Measurements from ENCODE around the gene TAMALIN. TPM values are rescaled to one million over a fixed set of nuclear protein-coding genes. Genes with fewer than 3 reads are reported as not detected.

TAMALIN gene
- total RNA-seq, 2 experiments from 2014 or later, result 13.8 to 14.5 TPM

- ChIA-PET POLR2A (interaction anchor here (0.6 kb wide), 2 partner anchors 13 to 236 kb away, joined by 3 to 4 read pairs; no protein-coding TSS in a partner anchor), CTCF (interaction anchor here (0.5 to 1.6 kb wide), 4 partner anchors 11 to 31 kb away, joined by 3 to 5 read pairs (median 4); no protein-coding TSS in a partner anchor)
Observed at GRCh38 chr12:52055731-52056711, 49.3 kb downstream of the TAMALIN start.

GRCh38 chr12:52056801-52057637 is 50.3 kb downstream of the TAMALIN start:
- ChIA-PET POLR2A (interaction anchor here (0.6 kb wide), 1 partner anchor 12 kb away, joined by 4 read pairs; no protein-coding TSS in a partner anchor), CTCF (interaction anchor here (1.2 to 1.6 kb wide), 3 partner anchors 12 to 32 kb away, joined by 3 to 5 read pairs (median 4); no protein-coding TSS in a partner anchor)

- ChIA-PET CTCF (interaction anchor here (1.2 to 1.4 kb wide), 3 partner anchors 10 to 32 kb away, joined by 3 to 7 read pairs (median 5); no protein-coding TSS in a partner anchor), POLR2A (interaction anchor here (1.1 kb wide), 1 partner anchor 12 kb away, joined by 3 read pairs; the partner anchor contains the start of gene ATG101)
Observed at GRCh38 chr12:52057638-52058576, 51.2 kb downstream of the TAMALIN start.

- ChIA-PET CTCF (interaction anchor here (1.3 to 1.4 kb wide), 3 partner anchors 9 to 35 kb away, joined by 3 to 7 read pairs (median 3); no protein-coding TSS in a partner anchor), POLR2A (interaction anchor here (1.1 kb wide), 1 partner anchor 11 kb away, joined by 3 read pairs; the partner anchor contains the start of gene ATG101)
Observed at GRCh38 chr12:52058631-52059361, 52.0 kb downstream of the TAMALIN start.

GRCh38 chr12:52059582-52060497 is 53.1 kb downstream of the TAMALIN start:
- ChIA-PET POLR2A (interaction anchor here (0.7 kb wide), 1 partner anchor 9 kb away, joined by 3 read pairs; no protein-coding TSS in a partner anchor), CTCF (interaction anchor here (1.3 to 2.7 kb wide), 4 partner anchors 8 to 36 kb away, joined by 3 to 10 read pairs (median 5); partner anchors contain the start of gene ATG101)

GRCh38 chr12:52060498-52061177 is 53.9 kb downstream of the TAMALIN start:
- POLR2A ChIA-PET, result interaction anchor here (1.0 kb wide), 1 partner anchor 9 kb away, joined by 3 read pairs; the partner anchor contains the start of gene NR4A1
- CTCF ChIA-PET, result interaction anchor here (2.7 to 23.1 kb wide), 2 partner anchors 10 to 34 kb away, joined by 10 to 392 read pairs; partner anchors contain the start of gene ATG101

GRCh38 chr12:52061470-52062166 is 54.9 kb downstream of the TAMALIN start:
- CTCF ChIA-PET, result interaction anchor here (1.0 to 23.1 kb wide), 4 partner anchors 9 to 61 kb away, joined by 3 to 392 read pairs (median 6); partner anchors contain the start of genes ATG101 and NR4A1
- POLR2A ChIA-PET, result interaction anchor here (1.0 kb wide), 1 partner anchor 10 kb away, joined by 3 read pairs; the partner anchor contains the start of gene NR4A1

- ChIA-PET POLR2A (no interaction called here), CTCF (interaction anchor here (0.6 to 23.1 kb wide), 4 partner anchors 11 to 60 kb away, joined by 3 to 392 read pairs (median 3); partner anchors contain the start of gene NR4A1)
Observed at GRCh38 chr12:52062167-52063081, 55.7 kb downstream of the TAMALIN start.

- CTCF ChIA-PET, result interaction anchor here (0.6 to 23.1 kb wide), 5 partner anchors 11 to 59 kb away, joined by 3 to 392 read pairs (median 3); partner anchors contain the start of gene NR4A1
- POLR2A ChIA-PET, result interaction anchor here (0.6 kb wide), 1 partner anchor 11 kb away, joined by 5 read pairs; no protein-coding TSS in a partner anchor
Observed at GRCh38 chr12:52063082-52063924, 56.6 kb downstream of the TAMALIN start.

GRCh38 chr12:52063981-52064649 is 57.4 kb downstream of the TAMALIN start:
- CTCF ChIA-PET, result interaction anchor here (0.6 to 23.1 kb wide), 3 partner anchors 12 to 188 kb away, joined by 3 to 392 read pairs (median 7); no protein-coding TSS in a partner anchor
- POLR2A ChIA-PET, result interaction anchor here (0.6 kb wide), 1 partner anchor 12 kb away, joined by 5 read pairs; no protein-coding TSS in a partner anchor
